ENCODE measurements around the gene PTAR1. TPM values are rescaled to one million over a fixed set of nuclear protein-coding genes. Genes with fewer than 3 reads are reported as not detected.
"Not testable (repeated sequence)": the region's sequence is repeated elsewhere in the genome, so short reads cannot be mapped to it uniquely, and the experiment has no call there.

Gene PTAR1
- total and polyA plus RNA-seq, 8 donors: 6.2 to 32.5 (median 21.7) TPM

DNA sequence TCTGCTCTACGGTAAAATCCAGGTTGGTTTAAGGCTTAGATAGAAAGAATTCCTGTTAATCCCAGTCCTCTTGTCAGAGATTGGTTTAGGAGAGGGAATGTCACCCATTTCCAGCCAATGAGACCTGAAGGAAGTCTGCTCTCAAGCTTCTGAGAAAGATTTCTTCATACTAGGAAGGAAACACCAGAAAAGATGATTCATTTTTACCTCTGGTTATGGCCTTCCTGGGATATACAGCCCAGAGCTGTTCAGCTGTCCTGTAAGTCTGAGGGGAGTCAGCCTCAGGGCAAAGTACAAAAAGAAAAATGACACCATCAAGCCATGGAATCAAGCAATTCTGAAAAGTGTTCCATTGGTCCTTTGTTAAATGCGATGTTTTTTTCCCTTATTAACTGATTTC is 42.2 kb upstream of the PTAR1 start:
- no peak for DNase-seq
- no peak for FAIRE-seq
- H3K27ac ChIP-seq: no peak overlapping the region
- no peaks in the 10 kb centered on the region for H3K9me3 ChIP-seq
- H3K4me3 ChIP-seq: no peak overlapping the region
- intact Hi-C loops (cut with DNase I): no loop called here
- 79 to 81% methylated on average over 2 of the region's 2 CpGs for WGBS, 2 donors
- no peaks in the 10 kb centered on the region for H3K36me3 ChIP-seq
- no peaks in the 10 kb centered on the region for H3K4me1 ChIP-seq
- TF ChIP-seq, protein P1, sequence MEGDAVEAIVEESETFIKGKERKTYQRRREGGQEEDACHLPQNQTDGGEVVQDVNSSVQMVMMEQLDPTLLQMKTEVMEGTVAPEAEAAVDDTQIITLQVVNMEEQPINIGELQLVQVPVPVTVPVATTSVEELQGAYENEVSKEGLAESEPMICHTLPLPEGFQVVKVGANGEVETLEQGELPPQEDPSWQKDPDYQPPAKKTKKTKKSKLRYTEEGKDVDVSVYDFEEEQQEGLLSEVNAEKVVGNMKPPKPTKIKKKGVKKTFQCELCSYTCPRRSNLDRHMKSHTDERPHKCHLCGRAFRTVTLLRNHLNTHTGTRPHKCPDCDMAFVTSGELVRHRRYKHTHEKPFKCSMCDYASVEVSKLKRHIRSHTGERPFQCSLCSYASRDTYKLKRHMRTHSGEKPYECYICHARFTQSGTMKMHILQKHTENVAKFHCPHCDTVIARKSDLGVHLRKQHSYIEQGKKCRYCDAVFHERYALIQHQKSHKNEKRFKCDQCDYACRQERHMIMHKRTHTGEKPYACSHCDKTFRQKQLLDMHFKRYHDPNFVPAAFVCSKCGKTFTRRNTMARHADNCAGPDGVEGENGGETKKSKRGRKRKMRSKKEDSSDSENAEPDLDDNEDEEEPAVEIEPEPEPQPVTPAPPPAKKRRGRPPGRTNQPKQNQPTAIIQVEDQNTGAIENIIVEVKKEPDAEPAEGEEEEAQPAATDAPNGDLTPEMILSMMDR (IDR thresholded peaks at IDR 0.05): no peak
- H3K27me3 ChIP-seq: no peaks in the 10 kb centered on the region
- no peak for ATAC-seq

DNA sequence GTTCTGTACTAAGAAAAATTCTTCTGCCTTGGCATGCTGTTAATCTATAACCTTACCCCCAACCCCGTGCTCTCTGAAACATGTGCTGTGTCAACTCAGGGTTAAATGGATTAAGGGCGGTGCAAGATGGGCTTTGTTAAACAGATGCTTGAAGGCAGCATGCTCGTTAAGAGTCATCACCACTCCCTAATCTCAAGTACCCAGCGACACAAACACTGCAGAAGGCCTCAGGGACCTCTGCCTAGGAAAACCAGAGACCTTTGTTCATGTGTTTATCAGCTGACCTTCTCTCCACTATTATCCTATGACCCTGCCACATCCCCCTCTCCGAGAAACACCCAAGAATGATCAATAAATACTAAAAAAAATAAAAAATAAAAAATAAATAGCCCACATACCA is 40.2 kb upstream of the PTAR1 start:
- ATAC-seq, FAIRE-seq: not testable (repeated sequence)

DNA sequence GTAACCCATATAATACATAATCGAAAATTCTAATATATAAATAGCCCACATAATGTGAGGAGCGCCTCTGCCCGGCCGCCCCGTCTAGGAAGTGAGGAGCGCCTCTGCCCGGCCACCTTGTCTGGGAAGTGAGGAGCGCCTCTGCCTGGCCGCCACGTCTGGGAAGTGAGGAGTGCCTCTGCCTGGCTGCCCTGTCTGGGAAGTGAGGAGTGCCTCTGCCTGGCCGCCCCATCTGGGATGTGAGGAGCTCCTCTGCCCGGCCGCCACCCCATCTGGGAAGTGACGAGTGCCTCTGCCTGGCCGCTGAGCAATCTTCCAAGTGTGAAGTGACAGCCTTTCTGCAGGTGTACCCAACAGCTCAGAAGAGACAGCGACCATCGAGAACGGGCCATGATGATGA is 39.7 kb upstream of the PTAR1 start:
- H3K4me1 ChIP-seq; H3K27ac ChIP-seq; FAIRE-seq; H3K27me3 ChIP-seq; H3K9me3 ChIP-seq; intact Hi-C loops (cut with DNase I); H3K4me3 ChIP-seq; ATAC-seq; H3K36me3 ChIP-seq: not testable (repeated sequence)
- WGBS, 2 donors: 90 to 92% methylated on average over 18 of the region's 18 CpGs
- DNase-seq: peak in 1 of 6 donors; percentile 33

More for the DNA sequence above, 40.2 kb upstream of the PTAR1 start:
- intact Hi-C loops (cut with DNase I); H3K9me3 ChIP-seq; H3K36me3 ChIP-seq; H3K27me3 ChIP-seq; DNase-seq; H3K27ac ChIP-seq; H3K4me1 ChIP-seq; H3K4me3 ChIP-seq: not testable (repeated sequence)
- 55 to 60% methylated on average over 4 to 5 of the region's 5 CpGs for WGBS, 2 donors

- TF ChIP-seq, protein P1 (IDR thresholded peaks at IDR 0.05): no peak
- WGBS, 2 donors: 59 to 61% methylated on average over 4 of the region's 4 CpGs
- H3K27ac ChIP-seq: no peak overlapping the region
- no peak overlapping the region for H3K4me3 ChIP-seq
- intact Hi-C loops (cut with DNase I): no loop called here
- FAIRE-seq (no peak), ATAC-seq (no peak), DNase-seq (no peak)
- H3K9me3 ChIP-seq: no peaks in the 10 kb centered on the region
- H3K27me3 ChIP-seq: no peaks in the 10 kb centered on the region
- no peaks in the 10 kb centered on the region for H3K36me3 ChIP-seq
- H3K4me1 ChIP-seq: no peaks in the 10 kb centered on the region
Measured at GRCh38 chr9:69798744-69799143, 38.9 kb upstream of the PTAR1 start.

DNA sequence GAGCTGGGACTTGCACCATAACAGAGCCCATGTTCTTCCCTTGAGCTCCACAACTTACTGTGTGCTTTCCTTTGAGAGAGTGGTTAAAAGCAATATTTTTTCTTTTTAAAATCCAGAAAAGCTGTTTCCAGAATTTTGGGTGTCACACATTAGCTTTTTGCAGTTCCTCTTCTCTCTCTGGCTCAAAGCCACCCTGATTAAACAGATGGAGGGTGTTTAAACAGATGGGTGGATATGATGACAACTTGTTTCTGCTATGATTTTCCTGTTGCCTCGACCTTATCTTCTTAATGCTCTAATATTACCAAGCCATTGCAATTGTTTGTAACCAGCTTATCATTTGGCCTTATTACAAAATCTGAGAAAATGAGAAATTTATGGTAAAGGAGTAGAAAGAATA is 37.9 kb upstream of the PTAR1 start:
- no peak for FAIRE-seq
- TF ChIP-seq, protein P1 (IDR thresholded peaks at IDR 0.05): no peak
- no peaks in the 10 kb centered on the region for H3K4me1 ChIP-seq
- intact Hi-C loops (cut with DNase I): no loop called here
- H3K36me3 ChIP-seq: no peaks in the 10 kb centered on the region
- DNase-seq: no peak
- WGBS, 2 donors: 0 to 3% methylated on average over 1 of the region's 1 CpG
- ATAC-seq: no peak
- no peaks in the 10 kb centered on the region for H3K9me3 ChIP-seq
- H3K27ac ChIP-seq: no peak overlapping the region
- no peak overlapping the region for H3K4me3 ChIP-seq
- H3K27me3 ChIP-seq: no peaks in the 10 kb centered on the region

DNA sequence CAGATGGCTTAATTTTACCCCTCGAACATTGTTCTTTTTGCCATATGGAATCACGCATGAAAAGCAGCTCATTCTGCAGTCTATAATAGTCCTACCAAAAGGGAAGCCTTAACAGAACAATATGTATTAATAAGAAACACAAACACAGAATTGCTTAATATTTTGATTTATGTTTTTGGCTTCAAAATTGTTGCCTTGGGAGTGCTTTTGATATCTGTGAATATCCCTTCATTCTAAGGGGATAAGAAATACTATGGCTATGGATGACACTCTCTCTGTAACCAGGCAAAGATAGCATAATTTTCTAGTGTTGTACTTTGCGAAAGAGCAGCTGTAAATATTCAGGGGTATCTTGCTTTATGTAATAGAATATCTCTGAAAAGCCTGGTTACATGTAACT is 34.5 kb upstream of the PTAR1 start:
- intact Hi-C loops (cut with DNase I): no loop called here
- no peaks in the 10 kb centered on the region for H3K36me3 ChIP-seq
- H3K27ac ChIP-seq: no peak overlapping the region
- H3K4me1 ChIP-seq: no peaks in the 10 kb centered on the region
- DNase-seq (no peak), FAIRE-seq (no peak), ATAC-seq (no peak)
- no peaks in the 10 kb centered on the region for H3K9me3 ChIP-seq
- TF ChIP-seq, protein P1 (IDR thresholded peaks at IDR 0.05): no peak
- 84 to 91% methylated on average over 3 of the region's 3 CpGs for WGBS, 2 donors
- no peaks in the 10 kb centered on the region for H3K27me3 ChIP-seq
- H3K4me3 ChIP-seq: no peak overlapping the region
